Neural progenitor cell (in vitro differentiated cells): ENCODE results near the gene MRAP. TPM values are rescaled to one million over a fixed set of nuclear protein-coding genes. Genes with fewer than 3 reads are reported as not detected.

ENCODE experiments used
- DNase-seq: peaks from one replicate; pipeline ENCODE4 v3.0.0-alpha.2; 2016; ENCODE audit warnings: low spot score
- H2AFZ ChIP-seq: fragments of 200-600 bp; sonication (generic); replicated peaks from 2 replicates; pipeline ENCODE4 v1.6.1; 2016; ENCODE audit warnings: antibody characterized with exemption
- H3F3A ChIP-seq: fragments of 200-600 bp; sonication (generic); 2 replicates; pipeline ENCODE4 v1.6.1; 2016; ENCODE audit warnings: antibody characterized with exemption, low read depth
- H3K27ac ChIP-seq: fragments of 200-600 bp; sonication (generic); 2 replicates; pipeline ENCODE4 v1.5.1; 2016; ENCODE audit warnings: mild to moderate bottlenecking
- H3K27me3 ChIP-seq: fragments of 200-600 bp; sonication (generic); 2 replicates; pipeline ENCODE4 v1.6.1; 2016; ENCODE audit warnings: mild to moderate bottlenecking, moderate library complexity
- H3K36me3 ChIP-seq: fragments of 200-600 bp; sonication (generic); 2 replicates; pipeline ENCODE4 v1.5.1; 2016
- H3K4me1 ChIP-seq: fragments of 200-600 bp; sonication (generic); 2 replicates; pipeline ENCODE4 v1.6.1; 2016; ENCODE audit warnings: mixed run types
- H3K4me2 ChIP-seq: fragments of 200-600 bp; sonication (generic); 2 replicates; pipeline ENCODE4 v1.6.1; 2016
- H3K4me3 ChIP-seq: fragments of 200-600 bp; sonication (generic); 2 replicates; pipeline ENCODE4 v1.5.1; 2016
- H3K79me2 ChIP-seq: fragments of 200-600 bp; sonication (generic); 2 replicates; pipeline ENCODE4 v1.6.1; 2016; ENCODE audit warnings: low read depth
- H3K9ac ChIP-seq: fragments of 200-600 bp; sonication (generic); 2 replicates; pipeline ENCODE4 v1.6.1; 2016
- H3K9me3 ChIP-seq: fragments of 200-600 bp; sonication (generic); 2 replicates; pipeline ENCODE4 v1.5.1; 2016; ENCODE audit warnings: low read depth
- H4K20me1 ChIP-seq: fragments of 200-600 bp; sonication (generic); 2 replicates; pipeline ENCODE4 v1.6.1; 2016; ENCODE audit warnings: low read depth
- H3K27ac Mint-ChIP-seq: 3 replicates; pipeline ENCODE4 v1.8.0; 2021; ENCODE audit warnings: mixed read lengths
- H3K27me3 Mint-ChIP-seq: 2 replicates; pipeline ENCODE4 v1.8.0; 2022; ENCODE audit warnings: low read depth, mild to moderate bottlenecking, inconsistent platforms, moderate library complexity, mixed read lengths; ENCODE audit not compliant: insufficient read depth
- H3K36me3 Mint-ChIP-seq: 3 replicates; pipeline ENCODE4 v1.8.0; 2021; ENCODE audit warnings: mixed read lengths
- H3K4me1 Mint-ChIP-seq: 3 replicates; pipeline ENCODE4 v1.8.0; 2021; ENCODE audit warnings: mixed read lengths
- H3K4me3 Mint-ChIP-seq: 3 replicates; pipeline ENCODE4 v1.8.0; 2021; ENCODE audit warnings: mild to moderate bottlenecking, moderate library complexity, mixed read lengths
- H3K9me3 Mint-ChIP-seq: 3 replicates; pipeline ENCODE4 v1.8.0; 2020; ENCODE audit warnings: mixed read lengths
- CTCF ChIP-seq: fragments of 200-600 bp; sonication (generic); IDR thresholded peaks from 2 replicates; pipeline ENCODE4 v1.5.1; 2017; ENCODE audit warnings: antibody characterized with exemption, mild to moderate bottlenecking
- EZH2 ChIP-seq: fragments of 200-600 bp; sonication (generic); IDR thresholded peaks from 2 replicates; pipeline ENCODE4 v1.6.1; 2017; ENCODE audit warnings: antibody characterized with exemption, mild to moderate bottlenecking, moderate library complexity
- EZH2phosphoT487 ChIP-seq: fragments of 200-600 bp; sonication (generic); IDR thresholded peaks from 2 replicates; pipeline ENCODE4 v1.6.1; 2017; ENCODE audit warnings: antibody characterized with exemption
- total RNA-seq: library from RNA; depleted of rRNA; stranded (reverse); fragments of >200 nt; gene quantifications from 2 replicates; pipeline ENCODE4 v1.2.3, GENCODE V29; 2015; ENCODE audit warnings: low replicate concordance

The MRAP gene
- total RNA-seq, 1 donor from 2014 or later: not detected

DNA sequence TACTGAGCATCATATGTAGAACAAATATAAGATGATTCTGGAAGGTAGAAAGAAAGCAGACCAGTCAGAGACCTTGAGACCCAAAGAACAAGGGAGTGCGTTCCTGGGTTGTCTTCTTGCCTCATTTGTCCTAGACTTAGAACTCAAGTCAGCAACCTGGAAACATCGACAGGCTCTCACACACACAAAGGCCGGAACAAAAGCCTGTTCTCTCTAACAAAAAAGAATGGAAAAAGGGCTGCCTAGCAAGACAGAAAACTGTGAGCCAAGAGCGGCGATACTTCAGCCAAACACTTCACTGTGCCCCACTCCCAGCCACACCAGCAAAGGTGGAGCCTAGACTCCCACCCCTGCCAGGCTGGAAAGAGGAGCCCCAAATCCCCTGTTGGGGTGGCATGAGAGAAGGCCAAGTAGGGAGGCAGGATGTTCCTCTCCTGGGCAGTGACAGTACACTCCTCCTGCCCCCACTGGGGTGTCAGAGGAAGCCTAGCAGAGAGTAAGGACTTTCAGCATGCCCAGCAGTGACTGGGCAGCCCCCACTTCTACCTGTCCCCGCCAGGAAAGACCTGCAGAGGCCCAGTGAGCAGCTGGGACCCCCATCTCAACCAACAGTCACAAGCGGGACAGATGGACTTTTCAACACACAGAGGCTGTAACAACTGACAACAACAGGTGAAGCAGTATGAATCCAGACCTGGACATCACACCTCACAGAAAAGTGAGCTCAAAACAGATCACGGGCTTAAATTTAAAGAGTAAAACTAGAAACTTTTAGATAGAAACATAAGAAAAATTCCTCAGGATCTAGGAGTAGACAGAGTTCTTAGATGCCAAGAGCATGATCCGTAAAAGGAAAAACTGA, 33.0 kb downstream of the MRAP start:
- Histone ChIP-seq H3K9me3 (peaks cover 5% of the 10 kb centered on the region), H3K4me1 (peaks cover 48% of the 10 kb centered on the region), H3K4me2 (peak overlapping the region; percentile 74), H3K27me3 (no peaks in the 10 kb centered on the region), H3K79me2 (no peaks in the 10 kb centered on the region), H2AFZ (no peak overlapping the region), H3K27ac (peak overlapping the region; percentile 69), H4K20me1 (peaks cover 32% of the 10 kb centered on the region), H3K9ac (no peak overlapping the region), H3K36me3 (peaks cover 18% of the 10 kb centered on the region), H3K4me3 (peak overlapping the region; percentile 12), H3F3A (peaks cover 41% of the 10 kb centered on the region)
- peak; percentile 76 for DNase-seq
- TF ChIP-seq EZH2phosphoT487: no peak
- TF ChIP-seq EZH2: no peak
- TF ChIP-seq CTCF: no peak
- Mint-ChIP-seq H3K9me3 (peaks cover 24% of the 10 kb centered on the region), H3K36me3 (peaks cover 57% of the 10 kb centered on the region), H3K27me3 (peaks cover 13% of the 10 kb centered on the region), H3K4me1 (peaks cover 53% of the 10 kb centered on the region), H3K27ac (peak overlapping the region; percentile 86), H3K4me3 (peak overlapping the region; percentile 21)

- TF ChIP-seq CTCF (no peak), EZH2 (no peak), EZH2phosphoT487 (no peak)
- Histone ChIP-seq H3K4me2 (no peak overlapping the region), H3K4me3 (no peak overlapping the region), H4K20me1 (peaks cover 31% of the 10 kb centered on the region), H3F3A (peaks cover 41% of the 10 kb centered on the region), H3K27ac (no peak overlapping the region), H3K4me1 (peaks cover 48% of the 10 kb centered on the region), H2AFZ (no peak overlapping the region), H3K79me2 (no peaks in the 10 kb centered on the region), H3K36me3 (peaks cover 15% of the 10 kb centered on the region), H3K27me3 (no peaks in the 10 kb centered on the region), H3K9ac (no peak overlapping the region), H3K9me3 (peaks cover 5% of the 10 kb centered on the region)
- Mint-ChIP-seq H3K36me3 (peaks cover 53% of the 10 kb centered on the region), H3K27me3 (peaks cover 17% of the 10 kb centered on the region), H3K4me3 (peak overlapping the region; percentile 28), H3K4me1 (peaks cover 58% of the 10 kb centered on the region), H3K27ac (no peak overlapping the region), H3K9me3 (peaks cover 19% of the 10 kb centered on the region)
- no peak for DNase-seq
Measured at GRCh38 chr21:32332463-32332951, 33.9 kb downstream of the MRAP start.

DNA sequence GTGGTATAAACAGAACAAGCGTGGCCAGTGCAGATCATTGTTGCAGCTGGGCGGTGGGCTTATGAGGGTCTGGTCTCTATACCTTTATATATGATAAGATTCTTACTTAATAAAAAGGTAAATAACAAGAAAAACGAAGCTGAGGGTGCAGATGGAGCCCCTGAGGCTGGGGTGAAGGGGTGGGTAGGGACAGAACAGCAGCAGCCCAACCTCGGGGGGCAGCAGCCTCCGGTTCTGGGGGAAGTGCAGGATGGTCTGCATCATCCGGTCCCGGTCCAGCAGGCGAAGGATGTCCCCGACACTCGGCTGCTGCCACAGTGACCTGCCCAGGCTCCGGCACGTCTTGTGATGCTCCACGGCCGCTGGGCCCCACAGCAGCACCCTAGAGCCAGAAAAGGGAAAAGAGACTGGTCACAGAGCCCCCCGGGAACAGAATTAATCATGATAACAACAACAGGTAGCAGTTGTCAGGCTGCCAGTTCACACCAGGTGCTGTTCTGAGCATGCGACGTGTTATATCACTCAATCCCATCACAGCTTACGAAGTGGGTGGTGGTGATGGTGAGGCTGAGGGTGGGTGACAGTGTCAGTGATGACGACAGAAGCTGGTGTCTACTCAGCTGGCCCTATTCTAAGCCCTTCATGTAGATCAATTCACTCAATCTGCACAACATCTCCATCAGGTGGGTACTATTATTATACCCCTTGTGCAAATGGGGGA, 35.5 kb downstream of the MRAP start:
- Mint-ChIP-seq H3K4me3 (no peak overlapping the region), H3K27ac (no peak overlapping the region), H3K9me3 (peaks cover 15% of the 10 kb centered on the region), H3K36me3 (peaks cover 54% of the 10 kb centered on the region), H3K4me1 (peaks cover 66% of the 10 kb centered on the region), H3K27me3 (peaks cover 16% of the 10 kb centered on the region)
- no peaks in the 10 kb centered on the region for H3K79me2 ChIP-seq
- H3K36me3 ChIP-seq: peaks cover 15% of the 10 kb centered on the region
- no peak overlapping the region for H2AFZ ChIP-seq
- H4K20me1 ChIP-seq: peaks cover 31% of the 10 kb centered on the region
- peaks cover 5% of the 10 kb centered on the region for H3K9me3 ChIP-seq
- no peak overlapping the region for H3K4me2 ChIP-seq
- H3K4me3 ChIP-seq: no peak overlapping the region
- H3K27me3 ChIP-seq: no peaks in the 10 kb centered on the region
- no peak for DNase-seq
- no peak for TF ChIP-seq EZH2phosphoT487
- TF ChIP-seq EZH2: no peak
- TF ChIP-seq CTCF: no peak
- H3F3A ChIP-seq: peaks cover 45% of the 10 kb centered on the region
- no peak overlapping the region for H3K9ac ChIP-seq
- H3K27ac ChIP-seq: no peak overlapping the region
- peaks cover 48% of the 10 kb centered on the region for H3K4me1 ChIP-seq
